ENCODE results near the gene MOCS1. TPM values are rescaled to one million over a fixed set of nuclear protein-coding genes. Genes with fewer than 3 reads are reported as not detected.

Gene MOCS1
- total and polyA plus RNA-seq, 9 of the 15 experiments (the other 6 are each of a cell fraction or from before 2014, with no cell fraction given), result 0.69 to 12.7 (median 8.7) TPM

DNA sequence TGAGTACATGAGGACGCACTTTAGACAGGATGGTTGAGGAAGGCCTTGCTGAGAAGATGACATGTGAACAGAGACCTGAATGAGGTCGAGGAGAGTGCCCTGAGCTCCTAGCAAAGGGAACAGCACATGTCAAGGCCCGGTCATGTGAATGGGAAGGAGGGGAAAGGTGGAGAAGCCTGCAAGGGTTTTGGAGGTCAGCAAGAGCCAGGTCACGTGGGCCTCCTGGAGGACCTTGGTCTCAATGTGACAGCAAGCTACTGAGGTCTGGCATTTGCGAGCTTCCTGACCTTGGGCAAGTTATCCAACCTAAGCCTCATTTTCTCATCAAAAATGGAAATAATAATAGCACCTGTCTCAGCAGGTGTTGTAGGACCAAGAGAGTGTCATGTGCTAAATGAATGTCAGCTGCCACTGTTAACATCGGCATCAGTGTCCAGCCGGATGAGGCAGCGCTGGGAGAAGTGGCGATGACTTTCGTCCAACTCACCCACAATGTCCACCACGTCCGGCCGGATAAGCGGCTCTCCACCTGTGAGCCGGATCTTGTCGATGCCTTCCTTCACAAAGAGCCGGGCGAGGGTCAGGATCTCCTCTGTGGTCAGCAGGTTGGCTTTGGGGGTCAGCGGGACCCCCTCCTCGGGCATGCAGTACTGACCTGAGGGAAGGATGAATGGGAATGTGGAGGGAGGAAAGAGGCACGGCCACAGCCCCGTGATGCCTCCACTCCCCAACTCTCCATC, 8.9 kb downstream of the MOCS1 start (continued):
- TF ChIP-seq, protein P1, sequence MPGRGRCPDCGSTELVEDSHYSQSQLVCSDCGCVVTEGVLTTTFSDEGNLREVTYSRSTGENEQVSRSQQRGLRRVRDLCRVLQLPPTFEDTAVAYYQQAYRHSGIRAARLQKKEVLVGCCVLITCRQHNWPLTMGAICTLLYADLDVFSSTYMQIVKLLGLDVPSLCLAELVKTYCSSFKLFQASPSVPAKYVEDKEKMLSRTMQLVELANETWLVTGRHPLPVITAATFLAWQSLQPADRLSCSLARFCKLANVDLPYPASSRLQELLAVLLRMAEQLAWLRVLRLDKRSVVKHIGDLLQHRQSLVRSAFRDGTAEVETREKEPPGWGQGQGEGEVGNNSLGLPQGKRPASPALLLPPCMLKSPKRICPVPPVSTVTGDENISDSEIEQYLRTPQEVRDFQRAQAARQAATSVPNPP (IDR thresholded peaks at IDR 0.05; ENCODE audit: borderline replicate concordance, insufficient read depth, insufficient read length), result no peak
- TF ChIP-seq, protein P2, sequence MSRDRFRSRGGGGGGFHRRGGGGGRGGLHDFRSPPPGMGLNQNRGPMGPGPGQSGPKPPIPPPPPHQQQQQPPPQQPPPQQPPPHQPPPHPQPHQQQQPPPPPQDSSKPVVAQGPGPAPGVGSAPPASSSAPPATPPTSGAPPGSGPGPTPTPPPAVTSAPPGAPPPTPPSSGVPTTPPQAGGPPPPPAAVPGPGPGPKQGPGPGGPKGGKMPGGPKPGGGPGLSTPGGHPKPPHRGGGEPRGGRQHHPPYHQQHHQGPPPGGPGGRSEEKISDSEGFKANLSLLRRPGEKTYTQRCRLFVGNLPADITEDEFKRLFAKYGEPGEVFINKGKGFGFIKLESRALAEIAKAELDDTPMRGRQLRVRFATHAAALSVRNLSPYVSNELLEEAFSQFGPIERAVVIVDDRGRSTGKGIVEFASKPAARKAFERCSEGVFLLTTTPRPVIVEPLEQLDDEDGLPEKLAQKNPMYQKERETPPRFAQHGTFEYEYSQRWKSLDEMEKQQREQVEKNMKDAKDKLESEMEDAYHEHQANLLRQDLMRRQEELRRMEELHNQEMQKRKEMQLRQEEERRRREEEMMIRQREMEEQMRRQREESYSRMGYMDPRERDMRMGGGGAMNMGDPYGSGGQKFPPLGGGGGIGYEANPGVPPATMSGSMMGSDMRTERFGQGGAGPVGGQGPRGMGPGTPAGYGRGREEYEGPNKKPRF (IDR thresholded peaks at IDR 0.05; ENCODE audit: low read depth, low read length), result no peak
- TF ChIP-seq RBM14 (IDR thresholded peaks at IDR 0.05; ENCODE audit: borderline replicate concordance, insufficient read depth, low read depth, low read length) (no peak), TAF7 (tag; IDR thresholded peaks at IDR 0.05) (no peak), ZKSCAN1 (IDR thresholded peaks at IDR 0.05; ENCODE audit: low read depth, low read length) (no peak), GABPB2 (CRISPR knock-in tag; conservative IDR thresholded peaks at IDR 0.05) (no peak), ZNF253 (CRISPR knock-in tag; conservative IDR thresholded peaks at IDR 0.05) (no peak), ZEB2 (IDR thresholded peaks at IDR 0.05) (no peak)
